Cerebellar cortex (tissue), 1 donor: ENCODE data around the gene ZNF692.
A peak's percentile ranks its signal among the peaks of the same experiment; 100 is the strongest.
"Not testable (repeated sequence)": the region's sequence is repeated elsewhere in the genome, so short reads cannot be mapped to it uniquely, and the experiment has no call there.

Source experiments
- DNase-seq: peaks from one replicate; pipeline ENCODE4 v3.0.0-alpha.2; 2015; ENCODE audit warnings: low spot score

Gene ZNF692

GRCh38 chr1:248849637-248850036 lies 9.2 kb downstream of the ZNF692 start:
- DNase-seq = no peak

GRCh38 chr1:248849152-248849551 lies 9.7 kb downstream of the ZNF692 start:
- no peak for DNase-seq

- DNase-seq = no peak
These were observed 10.3 kb downstream of the ZNF692 start for GRCh38 chr1:248848602-248849001.

GRCh38 chr1:248847956-248848561 lies 10.8 kb downstream of the ZNF692 start:
- DNase-seq = no peak

- no peak for DNase-seq
These were observed 11.5 kb downstream of the ZNF692 start for GRCh38 chr1:248847181-248847955.

- DNase-seq = no peak
These were observed 14.4 kb downstream of the ZNF692 start for GRCh38 chr1:248844526-248844925.

GRCh38 chr1:248843687-248844086 lies 15.2 kb downstream of the ZNF692 start:
- no peak for DNase-seq

GRCh38 chr1:248842781-248843331 lies 16.0 kb downstream of the ZNF692 start:
- DNase-seq = no peak

- peak; percentile 44 for DNase-seq
These were observed 17.0 kb downstream of the ZNF692 start for GRCh38 chr1:248841702-248842395.

- no peak for DNase-seq
These were observed 17.9 kb downstream of the ZNF692 start for GRCh38 chr1:248840946-248841345.

GRCh38 chr1:248839168-248839555 lies 19.7 kb downstream of the ZNF692 start:
- no peak for DNase-seq

- DNase-seq = peak; percentile 91
These were observed 20.3 kb downstream of the ZNF692 start for GRCh38 chr1:248838357-248839167.

GRCh38 chr1:248837781-248838356 lies 21.0 kb downstream of the ZNF692 start, which contains the start of gene ZNF672:
Gene ZNF672, plus strand, starts transcription at chr1:248838224. Its CDS starts 9,051 bp downstream, at chr1:248847275.
- DNase-seq = peak; percentile 99

- no peak for DNase-seq
These were observed 21.7 kb downstream of the ZNF692 start for GRCh38 chr1:248837045-248837780.

GRCh38 chr1:248834343-248834940 lies 24.4 kb downstream of the ZNF692 start:
- DNase-seq = no peak

- DNase-seq = no peak
These were observed 27.0 kb downstream of the ZNF692 start for GRCh38 chr1:248831842-248832241.

GRCh38 chr1:248830718-248831017 lies 28.2 kb downstream of the ZNF692 start:
- DNase-seq = not testable (repeated sequence)

GRCh38 chr1:248828845-248829244 lies 30.0 kb downstream of the ZNF692 start:
- no peak for DNase-seq

- peak; percentile 99 for DNase-seq
These were observed 32.8 kb downstream of the ZNF692 start, which contains the start of gene SH3BP5L for GRCh38 chr1:248825909-248826760. Gene SH3BP5L, minus strand, starts transcription at chr1:248825915. Its CDS starts 980 bp downstream, at chr1:248824935.
